ENCODE results near the gene GRN.
"Not testable (repeated sequence)": the region's sequence is repeated elsewhere in the genome, so short reads cannot be mapped to it uniquely, and the experiment has no call there.

GRN gene

GRCh38 chr17:44346064-44346844, 1.2 kb downstream of the GRN start:
- DNase-seq, result peak; percentile 45

GRCh38 chr17:44347206-44348055, 2.3 kb downstream of the GRN start:
- not testable (repeated sequence) for DNase-seq

DNA sequence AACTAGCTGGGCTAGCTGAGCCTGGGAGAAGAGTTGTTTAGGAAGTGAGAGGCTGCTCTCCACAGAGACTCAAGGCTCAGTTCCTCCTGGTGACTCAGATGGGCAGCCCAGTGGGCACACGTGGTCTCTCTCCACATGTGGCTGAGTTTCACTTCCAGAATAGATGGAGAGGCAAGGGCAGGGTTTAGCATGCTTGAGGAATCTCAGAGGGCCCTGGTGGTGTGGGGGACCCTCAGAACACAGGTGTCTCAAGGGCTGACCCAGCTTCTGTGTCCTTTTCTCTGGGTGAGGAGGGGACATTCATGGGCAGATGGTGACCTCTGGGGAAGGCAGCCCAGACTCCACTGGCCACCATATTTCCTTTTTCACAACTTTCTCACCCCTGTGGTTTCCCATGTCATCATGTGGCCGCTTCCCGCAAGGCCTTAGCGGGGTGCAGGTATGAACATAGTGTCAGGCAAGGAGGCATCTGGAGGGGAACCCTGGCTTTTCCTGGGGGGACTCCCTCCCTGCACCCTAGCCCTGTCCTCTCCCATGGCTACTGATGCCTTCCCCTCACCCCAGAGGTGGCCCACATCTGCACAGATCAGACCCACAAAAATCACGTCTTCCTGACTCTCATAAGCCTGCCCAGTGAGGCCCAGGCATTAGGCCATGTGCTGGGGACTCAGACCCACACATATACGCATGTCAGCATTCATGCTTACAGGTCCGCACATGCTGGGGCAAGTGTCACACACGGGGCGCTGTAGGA, 3.3 kb downstream of the GRN start:
- DNase-seq, result no peak

DNA sequence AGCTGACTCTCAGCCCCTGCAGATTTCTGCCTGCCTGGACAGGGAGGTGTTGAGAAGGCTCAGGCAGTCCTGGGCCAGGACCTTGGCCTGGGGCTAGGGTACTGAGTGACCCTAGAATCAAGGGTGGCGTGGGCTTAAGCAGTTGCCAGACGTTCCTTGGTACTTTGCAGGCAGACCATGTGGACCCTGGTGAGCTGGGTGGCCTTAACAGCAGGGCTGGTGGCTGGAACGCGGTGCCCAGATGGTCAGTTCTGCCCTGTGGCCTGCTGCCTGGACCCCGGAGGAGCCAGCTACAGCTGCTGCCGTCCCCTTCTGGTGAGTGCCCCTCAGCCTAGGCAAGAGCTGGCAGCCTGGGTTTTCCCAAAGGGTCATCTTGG, 3.9 kb downstream of the GRN start:
- DNase-seq, result no peak

DNA sequence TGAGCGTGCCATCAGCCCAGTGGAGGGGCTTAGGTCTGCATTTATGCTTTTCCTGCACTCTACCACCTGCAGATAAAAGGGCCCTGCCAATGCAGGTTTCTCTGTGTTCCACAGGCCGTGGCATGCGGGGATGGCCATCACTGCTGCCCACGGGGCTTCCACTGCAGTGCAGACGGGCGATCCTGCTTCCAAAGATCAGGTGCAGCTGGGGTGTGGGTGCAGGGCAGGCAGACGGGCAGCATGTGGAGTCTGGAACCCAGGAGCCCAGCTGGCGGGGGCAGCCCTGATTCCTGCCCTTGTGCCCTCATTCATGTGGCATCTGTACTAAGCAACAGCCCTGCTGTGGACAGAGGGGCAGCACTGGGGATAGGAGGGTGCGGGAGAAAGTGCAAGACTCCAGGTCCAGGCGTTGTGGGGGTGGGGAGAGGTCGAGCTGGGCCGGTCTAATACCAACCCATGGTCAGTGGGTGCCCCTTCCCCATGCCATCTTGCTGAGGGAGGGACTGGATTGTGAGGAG, 4.5 kb downstream of the GRN start:
- DNase-seq, result no peak

DNA sequence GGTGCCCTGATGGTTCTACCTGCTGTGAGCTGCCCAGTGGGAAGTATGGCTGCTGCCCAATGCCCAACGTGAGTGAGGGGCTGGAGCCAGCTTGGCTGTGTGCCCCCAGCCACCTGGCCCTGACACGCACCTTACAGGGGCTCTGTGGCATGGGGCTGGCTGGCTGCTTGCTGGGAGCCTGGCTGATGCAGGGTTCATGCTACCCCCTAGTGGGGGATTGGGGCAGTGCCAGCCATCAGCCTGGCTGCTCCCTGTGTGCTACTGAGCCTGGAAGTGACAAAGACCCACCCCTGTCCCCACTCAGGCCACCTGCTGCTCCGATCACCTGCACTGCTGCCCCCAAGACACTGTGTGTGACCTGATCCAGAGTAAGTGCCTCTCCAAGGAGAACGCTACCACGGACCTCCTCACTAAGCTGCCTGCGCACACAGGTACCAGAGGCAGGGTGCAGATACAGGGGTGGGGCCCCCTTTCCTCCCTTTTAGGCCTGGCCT, 5.7 kb downstream of the GRN start:
- DNase-seq, result peak; percentile 63

- no peak for DNase-seq
Observed at GRCh38 chr17:44351464-44351863, 6.4 kb downstream of the GRN start.

GRCh38 chr17:44351961-44352827, 7.1 kb downstream of the GRN start:
- DNase-seq, result no peak

GRCh38 chr17:44352828-44353671, 7.9 kb downstream of the GRN start:
- DNase-seq, result no peak

GRCh38 chr17:44353672-44354331, 8.7 kb downstream of the GRN start:
- DNase-seq, result peak; percentile 55

DNA sequence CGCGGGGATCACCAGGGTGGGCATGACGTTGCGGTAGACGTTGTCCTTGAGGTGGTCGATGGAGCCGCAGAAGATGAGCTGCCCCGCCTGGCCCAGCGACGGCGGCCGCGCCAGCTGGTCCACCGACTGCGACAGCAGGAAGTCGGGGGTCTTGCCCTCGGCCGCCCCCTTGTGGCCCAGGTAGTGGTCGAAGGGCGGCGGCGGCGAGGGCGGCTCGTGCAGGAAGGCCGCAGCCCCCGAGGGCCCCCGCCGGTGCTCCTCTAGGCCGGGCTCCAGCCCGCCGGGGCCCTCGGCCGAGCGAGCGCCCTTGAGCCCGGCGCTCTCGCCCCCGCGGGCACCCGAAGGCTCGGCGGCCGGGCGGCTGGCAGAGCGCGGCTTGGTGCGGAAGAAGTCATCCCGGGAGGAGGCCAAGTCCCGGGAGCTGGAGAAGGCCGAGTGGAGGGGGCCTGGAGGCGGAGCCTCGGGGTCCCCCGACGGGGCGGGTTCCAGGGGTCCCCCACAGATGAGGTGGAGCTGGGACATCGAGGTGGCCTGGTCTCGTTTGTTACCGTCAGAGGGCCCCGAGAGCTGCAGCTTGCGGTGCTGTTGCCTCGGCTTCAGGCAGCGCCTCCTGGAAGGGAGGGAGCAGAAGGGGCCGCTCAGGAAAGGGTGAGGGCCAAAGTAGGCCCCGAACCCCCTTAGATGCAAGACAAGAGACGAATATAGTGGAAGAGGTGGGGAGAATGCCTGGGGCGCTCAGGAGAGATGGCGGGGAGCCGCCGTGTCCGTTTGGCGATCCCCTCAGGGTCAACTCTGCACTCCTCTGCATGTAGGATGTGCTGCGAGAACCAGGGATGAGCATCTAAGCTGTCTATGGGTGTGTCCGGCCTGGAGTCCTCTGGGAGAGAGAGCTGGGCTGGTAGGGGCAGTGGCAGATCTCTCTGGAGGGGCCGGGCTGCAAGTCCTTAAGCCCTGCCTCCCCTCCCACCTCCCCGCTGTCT, 9.8 kb downstream of the GRN start:
- peak; percentile 53 for DNase-seq

DNA sequence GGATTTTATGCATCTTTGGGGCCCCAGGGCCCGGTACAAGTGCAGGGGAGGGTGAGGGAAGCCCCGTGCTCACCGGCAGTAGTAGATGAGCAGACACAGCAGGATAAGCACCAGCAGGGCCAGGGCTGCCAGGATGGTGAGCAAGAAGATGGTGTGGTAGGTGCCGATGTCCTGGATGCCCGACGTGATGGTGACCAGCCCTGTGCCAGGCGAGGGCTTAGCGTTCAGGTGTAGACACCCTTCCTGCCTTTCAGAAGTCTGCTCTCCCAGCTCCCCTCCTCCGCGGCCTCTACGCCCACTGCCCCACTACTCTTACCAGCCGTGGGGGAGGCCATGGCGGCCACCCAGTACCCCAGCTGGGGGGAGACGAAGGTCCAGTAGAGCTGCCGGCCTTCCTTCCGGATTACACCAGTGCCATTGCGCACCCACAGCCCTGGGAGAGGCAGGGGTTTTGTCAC, 10.6 kb downstream of the GRN start:
- DNase-seq, result no peak

GRCh38 chr17:44356241-44356640, 11.1 kb downstream of the GRN start:
- DNase-seq, result no peak

DNA sequence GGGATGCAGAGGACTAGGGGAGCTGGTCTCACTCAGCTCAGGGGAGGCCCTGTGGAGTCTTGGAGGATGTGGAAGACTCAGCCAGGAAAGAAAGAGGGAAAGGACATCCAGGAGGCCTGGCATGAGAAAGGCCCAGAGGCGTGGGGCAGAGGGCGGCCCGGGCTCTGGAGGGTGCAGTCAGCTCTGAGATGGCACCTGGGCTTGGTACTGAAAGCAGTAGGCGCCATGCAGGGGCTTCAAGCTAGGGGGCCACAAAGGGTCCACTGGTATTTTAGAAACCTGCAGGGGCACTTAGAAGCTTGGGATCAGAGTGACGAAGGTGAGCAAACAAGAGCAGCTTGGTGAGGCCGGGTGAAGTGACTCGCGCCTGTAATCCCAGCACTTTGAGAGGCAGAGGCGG, 13.0 kb downstream of the GRN start:
- no peak for DNase-seq

DNA sequence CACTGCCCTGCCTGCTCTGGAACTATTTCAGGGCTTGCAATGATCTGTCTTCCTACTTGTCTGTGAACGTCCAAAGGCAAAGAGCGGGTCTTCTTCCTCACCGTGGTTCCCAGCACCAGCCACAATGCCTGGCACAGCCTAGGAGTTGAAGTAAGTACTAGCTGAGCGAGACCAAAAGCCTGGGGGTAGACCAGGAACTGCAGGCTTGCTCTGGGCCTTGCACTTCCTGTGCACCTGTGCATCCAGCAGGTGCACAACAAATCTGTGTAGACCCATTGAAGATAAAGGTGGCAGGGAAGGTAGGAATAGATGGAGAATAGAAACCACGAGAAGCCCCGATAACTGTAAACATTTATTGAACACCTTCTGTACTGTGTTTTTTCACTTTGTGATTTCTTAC, 13.9 kb downstream of the GRN start:
- DNase-seq, result no peak

DNA sequence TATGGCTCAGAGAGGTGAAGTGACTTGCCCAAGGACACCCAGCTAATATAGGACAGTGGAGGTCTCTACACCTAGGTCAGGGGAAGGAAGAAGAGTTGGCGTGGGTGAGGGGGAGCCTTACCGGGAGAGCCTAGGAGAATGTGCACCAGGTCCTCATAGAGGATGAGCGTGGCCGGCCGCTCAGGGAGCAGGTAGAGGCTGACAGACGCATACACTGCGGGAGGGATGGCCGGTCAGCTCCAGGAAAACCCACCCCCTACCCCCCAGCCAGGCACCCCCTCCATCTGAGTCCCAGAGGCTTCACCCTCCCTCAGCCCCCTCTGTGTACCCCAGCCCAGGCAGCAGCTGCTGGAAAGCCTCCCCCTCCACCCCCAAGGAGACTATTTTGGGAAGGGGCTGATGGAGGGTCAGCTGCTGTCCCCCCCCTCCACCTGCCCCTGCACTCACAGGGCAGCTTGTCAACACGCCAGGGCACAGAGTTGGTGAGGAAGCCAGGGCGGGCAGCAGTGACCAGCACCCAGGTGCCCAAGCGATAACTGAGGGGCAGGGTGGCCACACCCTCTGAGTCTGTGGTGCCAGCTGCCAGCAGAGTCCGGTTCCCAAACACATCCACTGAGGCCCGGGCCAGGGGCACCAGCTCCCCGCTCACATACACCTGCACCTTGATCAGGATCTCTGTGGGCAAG, 14.5 kb downstream of the GRN start:
- DNase-seq, result no peak

GRCh38 chr17:44360144-44360533, 15.0 kb downstream of the GRN start:
- DNase-seq, result no peak

GRCh38 chr17:44360826-44361225, 15.7 kb downstream of the GRN start:
- peak; percentile 58 for DNase-seq

All from right kidney (tissue), 1 donor.